Astrocyte (in vitro differentiated cells and primary cell): ENCODE measurements around the gene BCAN. TPM values are rescaled to one million over a fixed set of nuclear protein-coding genes. Genes with fewer than 3 reads are reported as not detected.

Experiments
- DNase-seq: peaks from one replicate; pipeline ENCODE4 v3.0.0-alpha.2; 2010; ENCODE audit warnings: low read depth
- FAIRE-seq: peaks from 2 replicates; lab custom pipeline; 2011; peaks lifted over from hg19 to GRCh38; lab: Jason Lieb, UNC
- H2AFZ ChIP-seq: 2 replicates; pipeline ENCODE4 v1.6.0; 2012; ENCODE audit warnings: low read depth, low read length, inconsistent platforms
- H3K27ac ChIP-seq: 2 replicates; pipeline ENCODE4 v1.5.1; 2011; ENCODE audit warnings: low read depth, low read length, inconsistent platforms
- H3K27me3 ChIP-seq: 2 replicates; pipeline ENCODE4 v1.6.0; 2011; ENCODE audit warnings: low read length, inconsistent platforms; ENCODE audit not compliant: insufficient read depth
- H3K36me3 ChIP-seq: 2 replicates; pipeline ENCODE4 v1.5.1; 2011; ENCODE audit warnings: low read length, inconsistent platforms; ENCODE audit not compliant: insufficient read depth
- H3K4me1 ChIP-seq: 2 replicates; pipeline ENCODE4 v1.5.1; 2011; ENCODE audit warnings: low read length, inconsistent platforms; ENCODE audit not compliant: insufficient read depth
- H3K4me2 ChIP-seq: 2 replicates; pipeline ENCODE4 v1.6.0; 2012; ENCODE audit warnings: low read length, inconsistent platforms
- H3K4me3 ChIP-seq: 2 replicates; pipeline ENCODE4 v1.5.1; 2011; ENCODE audit warnings: low read depth, mild to moderate bottlenecking, low read length, inconsistent platforms; ENCODE audit not compliant: insufficient read depth
- H3K79me2 ChIP-seq: 2 replicates; pipeline ENCODE4 v1.6.0; 2012; ENCODE audit warnings: mild to moderate bottlenecking, low read length, inconsistent platforms; ENCODE audit not compliant: insufficient read depth
- H3K9ac ChIP-seq: 2 replicates; pipeline ENCODE4 v1.6.0; 2012; ENCODE audit warnings: mild to moderate bottlenecking, low read length, inconsistent platforms
- H3K9me3 ChIP-seq: 2 replicates; pipeline ENCODE4 v1.5.1; 2012; ENCODE audit warnings: low read depth, mild to moderate bottlenecking, low read length, inconsistent platforms; ENCODE audit not compliant: insufficient read depth
- H4K20me1 ChIP-seq: 2 replicates; pipeline ENCODE4 v1.6.0; 2012; ENCODE audit warnings: low read length, inconsistent platforms; ENCODE audit not compliant: insufficient read depth
- H3K27ac Mint-ChIP-seq: one replicate; pipeline ENCODE4 v1.8.0; 2021; ENCODE audit warnings: mild to moderate bottlenecking, mixed read lengths; ENCODE audit not compliant: unreplicated experiment
- H3K27me3 Mint-ChIP-seq: one replicate; pipeline ENCODE4 v1.8.0; 2021; ENCODE audit warnings: low read depth, mixed read lengths; ENCODE audit not compliant: unreplicated experiment
- H3K36me3 Mint-ChIP-seq: one replicate; pipeline ENCODE4 v1.8.0; 2021; ENCODE audit warnings: low read depth, mixed read lengths; ENCODE audit not compliant: unreplicated experiment
- H3K4me1 Mint-ChIP-seq: one replicate; pipeline ENCODE4 v1.8.0; 2021; ENCODE audit warnings: low read depth, mixed read lengths; ENCODE audit not compliant: unreplicated experiment
- H3K4me3 Mint-ChIP-seq: one replicate; pipeline ENCODE4 v1.8.0; 2021; ENCODE audit warnings: mild to moderate bottlenecking, moderate library complexity, mixed read lengths; ENCODE audit not compliant: unreplicated experiment
- H3K9me3 Mint-ChIP-seq: one replicate; pipeline ENCODE4 v1.8.0; 2021; ENCODE audit warnings: mild to moderate bottlenecking, mixed read lengths; ENCODE audit not compliant: unreplicated experiment
- CTCF ChIP-seq: IDR thresholded peaks from 2 replicates; pipeline ENCODE4 v1.5.1; 2011; ENCODE audit warnings: low read depth, mild to moderate bottlenecking, inconsistent platforms, low read length, moderate library complexity; ENCODE audit not compliant: insufficient read depth
- EZH2 ChIP-seq: IDR thresholded peaks from 2 replicates; pipeline ENCODE4 v1.6.1; 2012; ENCODE audit warnings: mild to moderate bottlenecking, low read length, inconsistent platforms; ENCODE audit not compliant: insufficient read depth
- total RNA-seq: library from RNA; stranded (reverse); gene quantifications from 2 replicates; pipeline ENCODE4 v1.2.1, GENCODE V29; 2021

BCAN gene
- total RNA-seq, 1 donor from 2014 or later, result 0.41 TPM

- no peak overlapping the region for H3K4me2 ChIP-seq
- H3K4me1 Mint-ChIP-seq, result peaks cover 8% of the 10 kb centered on the region
- DNase-seq, result no peak
- peaks cover 31% of the 10 kb centered on the region for H4K20me1 ChIP-seq
- no peak overlapping the region for H3K4me3 Mint-ChIP-seq
- H3K36me3 Mint-ChIP-seq, result peaks cover 21% of the 10 kb centered on the region
- peaks cover 8% of the 10 kb centered on the region for H3K4me1 ChIP-seq
- H3K27me3 Mint-ChIP-seq, result no peaks in the 10 kb centered on the region
- no peak overlapping the region for H3K27ac ChIP-seq
- H2AFZ ChIP-seq, result no peak overlapping the region
- H3K9me3 Mint-ChIP-seq, result no peaks in the 10 kb centered on the region
- H3K27me3 ChIP-seq, result no peaks in the 10 kb centered on the region
- no peak for TF ChIP-seq EZH2
- no peak for TF ChIP-seq CTCF
- H3K9me3 ChIP-seq, result no peaks in the 10 kb centered on the region
- H3K27ac Mint-ChIP-seq, result no peak overlapping the region
- peaks cover 37% of the 10 kb centered on the region for H3K36me3 ChIP-seq
- no peak overlapping the region for H3K9ac ChIP-seq
- peaks cover 32% of the 10 kb centered on the region for H3K79me2 ChIP-seq
- FAIRE-seq, result no peak
- H3K4me3 ChIP-seq, result no peak overlapping the region
These were observed 43.0 kb upstream of the BCAN start for GRCh38 chr1:156598731-156599432.

- Mint-ChIP-seq H3K4me3 (no peak overlapping the region), H3K4me1 (peaks cover 8% of the 10 kb centered on the region), H3K36me3 (peaks cover 19% of the 10 kb centered on the region), H3K27ac (no peak overlapping the region), H3K9me3 (no peaks in the 10 kb centered on the region), H3K27me3 (no peaks in the 10 kb centered on the region)
- DNase-seq (no peak), FAIRE-seq (no peak)
- Histone ChIP-seq H3K4me2 (peak overlapping the region; percentile 87), H3K27me3 (no peaks in the 10 kb centered on the region), H3K9me3 (no peaks in the 10 kb centered on the region), H3K9ac (peak overlapping the region; percentile 2), H3K36me3 (peaks cover 32% of the 10 kb centered on the region), H3K4me3 (no peak overlapping the region), H2AFZ (no peak overlapping the region), H3K4me1 (peaks cover 8% of the 10 kb centered on the region), H3K27ac (no peak overlapping the region), H3K79me2 (peaks cover 32% of the 10 kb centered on the region), H4K20me1 (peaks cover 28% of the 10 kb centered on the region)
- TF ChIP-seq CTCF (no peak), EZH2 (no peak)
These were observed 42.1 kb upstream of the BCAN start for GRCh38 chr1:156599811-156600210.

GRCh38 chr1:156600733-156601121 is 41.2 kb upstream of the BCAN start:
- Histone ChIP-seq H3K27ac (peak overlapping the region; percentile 67), H4K20me1 (peaks cover 26% of the 10 kb centered on the region), H2AFZ (peak overlapping the region; percentile 91), H3K27me3 (no peaks in the 10 kb centered on the region), H3K9ac (peak overlapping the region; percentile 91), H3K79me2 (peaks cover 32% of the 10 kb centered on the region), H3K4me1 (peaks cover 8% of the 10 kb centered on the region), H3K36me3 (peaks cover 29% of the 10 kb centered on the region), H3K4me2 (peak overlapping the region; percentile 87), H3K4me3 (peak overlapping the region; percentile 96), H3K9me3 (no peaks in the 10 kb centered on the region)
- FAIRE-seq, result no peak
- H3K27ac Mint-ChIP-seq, result peak overlapping the region; percentile 99
- H3K4me1 Mint-ChIP-seq, result peaks cover 8% of the 10 kb centered on the region
- no peak for DNase-seq
- H3K27me3 Mint-ChIP-seq, result no peaks in the 10 kb centered on the region
- no peak for TF ChIP-seq EZH2
- TF ChIP-seq CTCF, result no peak
- H3K9me3 Mint-ChIP-seq, result no peaks in the 10 kb centered on the region
- peaks cover 16% of the 10 kb centered on the region for H3K36me3 Mint-ChIP-seq
- H3K4me3 Mint-ChIP-seq, result peak overlapping the region; percentile 100
